Kidney epithelial cell (primary cell): ENCODE data around the gene CDCP2. TPM values are rescaled to one million over a fixed set of nuclear protein-coding genes. Genes with fewer than 3 reads are reported as not detected.

Experiments
- DNase-seq: peaks from one replicate; pipeline ENCODE4 v3.0.0-alpha.2; 2010; ENCODE audit warnings: low read depth
- H3K27me3 ChIP-seq: 2 replicates; pipeline ENCODE4 v1.6.0; 2011; ENCODE audit warnings: low read length; ENCODE audit not compliant: control insufficient read depth, insufficient read depth
- H3K36me3 ChIP-seq: 2 replicates; pipeline ENCODE4 v1.5.1; 2011; ENCODE audit warnings: low read length; ENCODE audit not compliant: control insufficient read depth, insufficient read depth
- H3K4me3 ChIP-seq: 2 replicates; pipeline ENCODE4 v1.5.1; 2011; ENCODE audit warnings: low read depth, mild to moderate bottlenecking, control low read depth, low read length
- CTCF ChIP-seq: IDR thresholded peaks from 2 replicates; pipeline ENCODE4 v1.5.1; 2011; ENCODE audit warnings: mild to moderate bottlenecking, moderate library complexity, low read length, control low read depth, inconsistent platforms; ENCODE audit not compliant: insufficient read depth, poor library complexity, severe bottlenecking
- total RNA-seq: library from RNA; depleted of rRNA; stranded (reverse); fragments of >200 nt; gene quantifications from 2 replicates; pipeline ENCODE4 v1.2.3, GENCODE V29; 2015

CDCP2 gene
- not detected in 2 replicates for total RNA-seq

- TF ChIP-seq CTCF = no peak
- no peak for DNase-seq
- no peaks in the 10 kb centered on the region for H3K27me3 ChIP-seq
- H3K4me3 ChIP-seq = no peak within 1 kb of the TSS
- H3K36me3 ChIP-seq = no peaks in the 10 kb centered on the region
Observed at GRCh38 chr1:54152696-54153095, at the start of gene CDCP2. CDCP2 (minus strand) TSS chr1:54153000; CDS start chr1:54152922, 78 bp downstream.

DNA sequence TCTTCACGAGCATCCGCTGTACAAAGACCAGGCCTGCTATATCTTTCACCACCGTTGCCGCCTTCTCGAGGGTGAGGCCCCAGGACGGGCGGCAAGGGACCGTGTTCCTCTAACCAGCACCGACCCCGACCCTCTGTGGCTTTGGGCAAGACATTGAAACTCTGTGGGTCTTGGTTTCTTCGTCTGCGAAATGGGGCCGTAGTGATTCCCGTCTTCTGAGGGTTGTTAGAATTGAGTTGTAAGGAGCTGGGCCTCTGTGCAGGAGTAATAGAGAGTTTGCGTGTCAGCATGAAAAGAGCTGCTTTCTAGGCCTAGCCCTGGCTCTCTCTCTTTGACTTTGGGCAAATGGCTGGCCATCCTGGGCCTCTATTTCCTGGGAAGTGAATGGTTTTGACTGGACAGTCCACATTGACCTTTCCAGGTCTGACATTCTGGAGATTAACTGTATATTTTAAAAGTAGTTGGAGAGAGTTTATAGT, 47.8 kb upstream of the CDCP2 start:
- Histone ChIP-seq H3K36me3 (no peaks in the 10 kb centered on the region), H3K27me3 (no peaks in the 10 kb centered on the region), H3K4me3 (peak overlapping the region; percentile 91)
- DNase-seq = no peak
- no peak for TF ChIP-seq CTCF

DNA sequence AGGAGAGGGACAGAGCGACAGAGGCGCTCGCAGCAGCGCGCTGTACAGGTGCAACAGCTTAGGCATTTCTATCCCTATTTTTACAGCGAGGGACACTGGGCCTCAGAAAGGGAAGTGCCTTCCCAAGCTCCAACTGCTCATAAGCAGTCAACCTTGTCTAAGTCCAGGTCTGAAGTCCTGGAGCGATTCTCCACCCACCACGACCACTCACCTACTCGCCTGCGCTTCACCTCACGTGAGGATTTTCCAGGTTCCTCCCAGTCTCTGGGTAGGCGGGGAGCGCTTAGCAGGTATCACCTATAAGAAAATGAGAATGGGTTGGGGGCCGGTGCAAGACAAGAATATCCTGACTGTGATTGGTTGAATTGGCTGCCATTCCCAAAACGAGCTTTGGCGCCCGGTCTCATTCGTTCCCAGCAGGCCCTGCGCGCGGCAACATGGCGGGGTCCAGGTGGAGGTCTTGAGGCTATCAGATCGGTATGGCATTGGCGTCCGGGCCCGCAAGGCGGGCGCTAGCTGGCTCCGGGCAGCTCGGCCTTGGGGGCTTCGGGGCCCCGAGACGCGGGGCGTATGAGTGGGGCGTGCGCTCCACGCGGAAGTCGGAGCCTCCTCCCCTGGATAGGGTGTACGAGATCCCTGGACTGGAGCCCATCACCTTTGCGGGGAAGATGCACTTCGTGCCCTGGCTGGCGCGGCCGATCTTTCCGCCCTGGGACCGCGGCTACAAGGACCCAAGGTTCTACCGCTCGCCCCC, 47.1 kb upstream of the CDCP2 start, which contains the start of the genes CYB5RL and MRPL37:
TSS of gene CYB5RL (minus strand) at position 266 of the 754 bp plus-strand sequence. CDS start 4,414 bp downstream, outside the sequence.
TSS of gene MRPL37 (plus strand) at position 403 of the 754 bp plus-strand sequence. CDS start at position 480, 77 bp downstream.
- Histone ChIP-seq H3K36me3 (no peaks in the 10 kb centered on the region), H3K4me3 (peak within 1 kb of the TSS; percentile 91), H3K27me3 (no peaks in the 10 kb centered on the region)
- TF ChIP-seq CTCF = no peak
- DNase-seq = peak; percentile 90

- no peak for TF ChIP-seq CTCF
- H3K27me3 ChIP-seq = no peaks in the 10 kb centered on the region
- no peak for DNase-seq
- no peaks in the 10 kb centered on the region for H3K36me3 ChIP-seq
- H3K4me3 ChIP-seq = peak overlapping the region; percentile 91
Observed at GRCh38 chr1:54199151-54199764, 46.5 kb upstream of the CDCP2 start.

- TF ChIP-seq CTCF = no peak
- no peaks in the 10 kb centered on the region for H3K36me3 ChIP-seq
- H3K27me3 ChIP-seq = no peaks in the 10 kb centered on the region
- DNase-seq = no peak
- no peak overlapping the region for H3K4me3 ChIP-seq
Observed at GRCh38 chr1:54193453-54193852, 40.7 kb upstream of the CDCP2 start.
